Prostate gland (tissue), 2 donors: ENCODE data around the gene FCN2. TPM values are rescaled to one million over a fixed set of nuclear protein-coding genes. Genes with fewer than 3 reads are reported as not detected.

Experiments used
- DNase-seq: peaks from one replicate; pipeline ENCODE4 v3.0.0-alpha.2; 2019; ENCODE audit warnings: low spot score
- H3K27ac ChIP-seq, 2 donors: fragments of 200-600 bp; sonication (generic); 2 replicates each; pipeline ENCODE4 v1.5.1; 2017 to 2019
- H3K27me3 ChIP-seq: fragments of 200-600 bp; sonication (generic); replicated peaks from 2 replicates; pipeline ENCODE4 v1.5.1; 2019; ENCODE audit not compliant: insufficient read depth
- H3K36me3 ChIP-seq, 2 donors: fragments of 200-600 bp; sonication (generic); 1 replicate in 1 of 2; 2 replicates in 1 of 2; pipeline versions ENCODE4 v1.5.1 to v1.8.1; 2017 to 2019
- H3K4me1 ChIP-seq: fragments of 200-600 bp; sonication (generic); replicated peaks from 2 replicates; pipeline ENCODE4 v1.5.1; 2019
- H3K4me3 ChIP-seq, 2 donors: fragments of 200-600 bp; sonication (generic); 2 replicates each; pipeline ENCODE4 v1.5.1; 2017 to 2019
- H3K9me3 ChIP-seq: fragments of 200-600 bp; sonication (generic); 2 replicates; pipeline ENCODE4 v1.5.1; 2017
- POLR2A ChIP-seq: fragments of 450-650 bp; IDR thresholded peaks from one replicate; pipeline ENCODE4 v1.6.1; 2016; ENCODE audit warnings: antibody characterized with exemption, mild to moderate bottlenecking
- POLR2AphosphoS5 ChIP-seq: sonication (generic); formaldehyde crosslinking; IDR thresholded peaks from one replicate; pipeline ENCODE4 v1.6.1; 2017; ENCODE audit warnings: antibody characterized with exemption
- WGBS: methylation state at CpG from one replicate; pipeline ENCODE4 v1.1.5; 2018; 5-methylcytosine and 5-hydroxymethylcytosine counted together
- intact Hi-C: fragments of 100-400 bp; cut with DNase I; formaldehyde crosslinking; loops from one replicate; pipeline ENCODE4 v1.14.2; 2022
- total RNA-seq, 2 donors: library from RNA; depleted of rRNA; stranded (reverse); fragments of >200 nt; gene quantifications; one replicate each; pipeline ENCODE4 v1.1.0, GENCODE V29; 2016
- TF ChIP-seq, protein P1 (sequence below), 4 experiments: fragments of 200-600 bp in 2 of 4; fragments of 450-650 bp in 2 of 4; sonication (generic) in 2 of 4; IDR thresholded peaks; 1 replicate in 3 of 4; 2 replicates in 1 of 4; pipeline ENCODE4 v1.5.1; 2016 to 2019; ENCODE audit warnings: antibody characterized with exemption in 4 of 4, mild to moderate bottlenecking in 2 of 4, moderate library complexity in 2 of 4

FCN2 gene
- total RNA-seq, 2 donors from 2014 or later: 2.4 TPM; not detected in 1

- Histone ChIP-seq H3K36me3 (no peaks in the 10 kb centered on the region), H3K27me3 (no peaks in the 10 kb centered on the region), H3K4me1 (no peaks in the 10 kb centered on the region), H3K9me3 (no peaks in the 10 kb centered on the region), H3K4me3 (no peak overlapping the region), H3K27ac (no peak overlapping the region)
- no peak for TF ChIP-seq POLR2A
- TF ChIP-seq POLR2AphosphoS5: no peak
- TF ChIP-seq, protein P1, sequence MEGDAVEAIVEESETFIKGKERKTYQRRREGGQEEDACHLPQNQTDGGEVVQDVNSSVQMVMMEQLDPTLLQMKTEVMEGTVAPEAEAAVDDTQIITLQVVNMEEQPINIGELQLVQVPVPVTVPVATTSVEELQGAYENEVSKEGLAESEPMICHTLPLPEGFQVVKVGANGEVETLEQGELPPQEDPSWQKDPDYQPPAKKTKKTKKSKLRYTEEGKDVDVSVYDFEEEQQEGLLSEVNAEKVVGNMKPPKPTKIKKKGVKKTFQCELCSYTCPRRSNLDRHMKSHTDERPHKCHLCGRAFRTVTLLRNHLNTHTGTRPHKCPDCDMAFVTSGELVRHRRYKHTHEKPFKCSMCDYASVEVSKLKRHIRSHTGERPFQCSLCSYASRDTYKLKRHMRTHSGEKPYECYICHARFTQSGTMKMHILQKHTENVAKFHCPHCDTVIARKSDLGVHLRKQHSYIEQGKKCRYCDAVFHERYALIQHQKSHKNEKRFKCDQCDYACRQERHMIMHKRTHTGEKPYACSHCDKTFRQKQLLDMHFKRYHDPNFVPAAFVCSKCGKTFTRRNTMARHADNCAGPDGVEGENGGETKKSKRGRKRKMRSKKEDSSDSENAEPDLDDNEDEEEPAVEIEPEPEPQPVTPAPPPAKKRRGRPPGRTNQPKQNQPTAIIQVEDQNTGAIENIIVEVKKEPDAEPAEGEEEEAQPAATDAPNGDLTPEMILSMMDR (IDR thresholded peaks at IDR 0.05): no peak
- no peak for DNase-seq
- intact Hi-C loops: no loop called here
- 94% methylated on average over 10 of the region's 10 CpGs for WGBS
These were observed 6.6 kb downstream of the FCN2 start for GRCh38 chr9:134887219-134887618.

- no peak for DNase-seq
- WGBS: 79% methylated on average over 27 of the region's 27 CpGs
These were observed 7.3 kb downstream of the FCN2 start for GRCh38 chr9:134887686-134888602.

DNA sequence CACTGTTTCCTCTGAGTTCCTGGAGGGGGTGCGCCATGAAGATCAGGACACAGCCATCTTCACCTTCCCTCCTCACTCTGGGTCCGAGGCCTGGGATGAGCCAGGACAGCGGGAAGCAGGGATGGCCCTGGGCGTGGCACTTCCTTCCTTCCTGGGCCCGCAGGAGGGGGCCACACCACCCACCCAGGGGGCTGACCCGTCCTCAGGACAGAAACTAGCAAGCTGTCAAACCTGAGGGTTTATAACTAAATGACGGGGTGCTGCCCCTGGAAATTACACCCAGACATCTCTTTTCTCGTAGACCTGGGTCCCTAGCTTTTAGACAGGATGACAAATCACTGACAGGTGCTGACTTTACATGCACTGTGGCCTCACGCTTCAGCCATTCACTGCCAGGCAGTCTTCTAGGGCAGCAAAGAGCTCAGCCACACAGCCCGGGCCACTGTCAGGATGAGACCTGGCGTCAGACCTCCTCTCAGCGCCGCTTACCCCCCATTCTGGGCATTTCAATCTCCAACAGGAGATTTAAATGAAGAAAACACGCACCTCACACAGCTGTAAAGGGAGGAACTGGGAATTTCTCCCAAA, 8.1 kb downstream of the FCN2 start:
- intact Hi-C loops: no loop called here

More at GRCh38 chr9:134887686-134888602, 7.3 kb downstream of the FCN2 start:
- intact Hi-C loops: no loop called here
- H3K36me3 ChIP-seq: no peaks in the 10 kb centered on the region
- H3K4me1 ChIP-seq: no peaks in the 10 kb centered on the region
- no peaks in the 10 kb centered on the region for H3K9me3 ChIP-seq
- TF ChIP-seq, protein P1 (IDR thresholded peaks at IDR 0.05): no peak
- TF ChIP-seq POLR2A: no peak
- no peak for TF ChIP-seq POLR2AphosphoS5
- no peaks in the 10 kb centered on the region for H3K27me3 ChIP-seq
- no peak overlapping the region for H3K27ac ChIP-seq
- no peak overlapping the region for H3K4me3 ChIP-seq

DNA sequence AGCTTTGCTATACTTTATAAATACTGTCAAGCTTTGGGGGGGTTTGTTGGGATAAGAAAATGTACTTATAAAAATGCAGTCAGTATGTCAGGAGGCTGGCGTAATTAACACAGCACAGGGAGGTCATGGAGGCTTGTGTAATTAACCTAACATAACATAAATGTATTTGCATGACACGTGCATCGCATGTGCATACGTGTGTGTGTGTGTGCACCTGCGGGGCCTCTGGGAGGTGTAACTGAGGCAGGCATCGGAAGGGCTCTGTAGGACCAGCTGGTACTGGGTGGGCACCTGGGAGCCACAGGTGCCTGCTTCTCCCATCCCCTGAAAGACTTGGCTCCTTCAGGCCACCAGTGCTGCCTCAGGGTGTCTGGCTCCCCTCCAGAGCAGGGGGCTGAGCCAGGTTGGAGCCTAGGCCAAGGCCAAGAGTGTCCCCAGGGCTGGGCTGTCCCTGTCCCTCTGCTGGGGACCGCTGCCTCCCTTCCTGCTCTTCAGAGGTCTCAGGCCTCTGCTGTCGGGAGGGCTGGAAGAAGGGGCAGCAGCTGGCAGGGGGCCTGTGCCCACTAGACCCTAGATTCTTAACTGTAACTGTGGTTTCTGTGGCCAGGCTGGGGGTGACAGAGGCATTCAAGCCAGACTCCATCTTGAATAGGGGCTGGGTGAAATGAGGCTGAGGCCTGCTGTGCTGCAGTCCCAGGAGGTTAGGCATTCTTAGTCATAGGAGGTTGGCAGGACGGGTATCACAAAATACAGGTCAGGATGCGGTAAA, 9.0 kb downstream of the FCN2 start:
- Histone ChIP-seq H3K9me3 (no peaks in the 10 kb centered on the region), H3K4me1 (no peaks in the 10 kb centered on the region), H3K36me3 (no peaks in the 10 kb centered on the region), H3K27ac (no peak overlapping the region), H3K4me3 (no peak overlapping the region), H3K27me3 (no peaks in the 10 kb centered on the region)
- TF ChIP-seq POLR2A: no peak
- no peak for TF ChIP-seq POLR2AphosphoS5
- TF ChIP-seq, protein P1 (IDR thresholded peaks at IDR 0.05): no peak
- 89% methylated on average over 10 of the region's 10 CpGs for WGBS
- intact Hi-C loops: no loop called here
- no peak for DNase-seq

More for the DNA sequence above, 8.1 kb downstream of the FCN2 start:
- no peaks in the 10 kb centered on the region for H3K4me1 ChIP-seq
- no peak overlapping the region for H3K27ac ChIP-seq
- no peaks in the 10 kb centered on the region for H3K9me3 ChIP-seq
- no peak for TF ChIP-seq POLR2AphosphoS5
- no peak for TF ChIP-seq POLR2A
- TF ChIP-seq, protein P1 (IDR thresholded peaks at IDR 0.05): no peak
- no peaks in the 10 kb centered on the region for H3K36me3 ChIP-seq
- WGBS: 91% methylated on average over 14 of the region's 14 CpGs
- no peaks in the 10 kb centered on the region for H3K27me3 ChIP-seq
- no peak overlapping the region for H3K4me3 ChIP-seq
- DNase-seq: no peak
